GM19468 (cell line): ENCODE results near the gene QSOX1.
"Not testable (repeated sequence)": the region's sequence is repeated elsewhere in the genome, so short reads cannot be mapped to it uniquely, and the experiment has no call there.

Experiments
- ATAC-seq: cut with Tn5 transposase; IDR thresholded peaks from one replicate; pipeline ENCODE4 v1.9.1; 2021; ENCODE audit warnings: mild to moderate bottlenecking, moderate library complexity, moderate number of reproducible peaks; ENCODE audit not compliant: unreplicated experiment; ENCODE audit errors: extremely low read depth

The QSOX1 gene, protein sequence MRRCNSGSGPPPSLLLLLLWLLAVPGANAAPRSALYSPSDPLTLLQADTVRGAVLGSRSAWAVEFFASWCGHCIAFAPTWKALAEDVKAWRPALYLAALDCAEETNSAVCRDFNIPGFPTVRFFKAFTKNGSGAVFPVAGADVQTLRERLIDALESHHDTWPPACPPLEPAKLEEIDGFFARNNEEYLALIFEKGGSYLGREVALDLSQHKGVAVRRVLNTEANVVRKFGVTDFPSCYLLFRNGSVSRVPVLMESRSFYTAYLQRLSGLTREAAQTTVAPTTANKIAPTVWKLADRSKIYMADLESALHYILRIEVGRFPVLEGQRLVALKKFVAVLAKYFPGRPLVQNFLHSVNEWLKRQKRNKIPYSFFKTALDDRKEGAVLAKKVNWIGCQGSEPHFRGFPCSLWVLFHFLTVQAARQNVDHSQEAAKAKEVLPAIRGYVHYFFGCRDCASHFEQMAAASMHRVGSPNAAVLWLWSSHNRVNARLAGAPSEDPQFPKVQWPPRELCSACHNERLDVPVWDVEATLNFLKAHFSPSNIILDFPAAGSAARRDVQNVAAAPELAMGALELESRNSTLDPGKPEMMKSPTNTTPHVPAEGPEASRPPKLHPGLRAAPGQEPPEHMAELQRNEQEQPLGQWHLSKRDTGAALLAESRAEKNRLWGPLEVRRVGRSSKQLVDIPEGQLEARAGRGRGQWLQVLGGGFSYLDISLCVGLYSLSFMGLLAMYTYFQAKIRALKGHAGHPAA

DNA sequence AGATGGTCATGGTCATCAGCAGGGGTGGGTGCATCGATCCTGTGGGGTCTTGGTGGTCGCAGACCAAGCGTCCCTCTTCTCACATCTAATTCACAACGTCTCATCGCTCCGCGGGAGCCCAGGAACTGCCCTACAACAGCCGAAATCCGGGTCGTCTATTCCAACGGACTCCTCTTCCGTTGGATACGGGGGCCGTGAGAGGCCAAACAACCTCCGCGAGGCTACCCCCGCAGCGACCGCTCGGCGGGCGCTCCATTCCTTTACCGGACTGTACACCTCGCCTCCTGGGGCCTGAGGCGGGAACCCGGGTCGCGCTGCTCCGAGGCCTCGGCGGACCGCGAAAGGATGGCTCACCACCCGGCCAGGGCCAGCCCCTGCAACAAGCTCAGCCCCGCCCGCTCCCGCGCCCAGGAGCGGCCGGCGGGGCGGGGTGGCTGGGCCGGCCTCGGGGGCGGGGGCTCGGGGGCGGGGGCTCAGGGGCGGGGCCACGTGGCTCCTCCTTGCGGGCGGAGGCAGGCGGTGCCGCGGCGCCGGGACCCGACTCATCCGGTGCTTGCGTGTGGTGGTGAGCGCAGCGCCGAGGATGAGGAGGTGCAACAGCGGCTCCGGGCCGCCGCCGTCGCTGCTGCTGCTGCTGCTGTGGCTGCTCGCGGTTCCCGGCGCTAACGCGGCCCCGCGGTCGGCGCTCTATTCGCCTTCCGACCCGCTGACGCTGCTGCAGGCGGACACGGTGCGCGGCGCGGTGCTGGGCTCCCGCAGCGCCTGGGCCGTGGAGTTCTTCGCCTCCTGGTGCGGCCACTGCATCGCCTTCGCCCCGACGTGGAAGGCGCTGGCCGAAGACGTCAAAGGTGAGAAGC lies at the start of gene QSOX1:
TSS of gene QSOX1 (plus strand) at position 545 of the 857 bp plus-strand sequence. CDS start at position 584, 39 bp downstream.
- peak; percentile 91 for ATAC-seq

DNA sequence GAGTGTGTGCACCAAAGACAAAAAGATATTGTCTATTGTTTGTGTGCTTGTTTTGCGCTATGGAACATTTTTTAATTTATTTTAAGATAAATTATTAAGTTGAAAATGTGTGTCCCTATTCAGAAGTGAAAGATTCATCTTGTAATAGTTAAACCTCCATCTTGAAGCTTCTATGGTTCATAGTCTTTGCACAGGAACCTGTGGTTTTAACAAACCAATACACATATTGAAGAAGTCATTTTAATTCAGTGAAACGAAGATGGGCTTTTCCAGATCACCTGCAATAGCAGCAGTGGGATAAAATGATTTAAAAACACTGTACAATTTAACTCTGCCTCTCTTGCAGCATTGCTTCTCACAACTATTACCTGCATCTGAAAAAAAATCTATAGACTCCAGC lies 42.6 kb upstream of the QSOX1 start:
- no peak for ATAC-seq

DNA sequence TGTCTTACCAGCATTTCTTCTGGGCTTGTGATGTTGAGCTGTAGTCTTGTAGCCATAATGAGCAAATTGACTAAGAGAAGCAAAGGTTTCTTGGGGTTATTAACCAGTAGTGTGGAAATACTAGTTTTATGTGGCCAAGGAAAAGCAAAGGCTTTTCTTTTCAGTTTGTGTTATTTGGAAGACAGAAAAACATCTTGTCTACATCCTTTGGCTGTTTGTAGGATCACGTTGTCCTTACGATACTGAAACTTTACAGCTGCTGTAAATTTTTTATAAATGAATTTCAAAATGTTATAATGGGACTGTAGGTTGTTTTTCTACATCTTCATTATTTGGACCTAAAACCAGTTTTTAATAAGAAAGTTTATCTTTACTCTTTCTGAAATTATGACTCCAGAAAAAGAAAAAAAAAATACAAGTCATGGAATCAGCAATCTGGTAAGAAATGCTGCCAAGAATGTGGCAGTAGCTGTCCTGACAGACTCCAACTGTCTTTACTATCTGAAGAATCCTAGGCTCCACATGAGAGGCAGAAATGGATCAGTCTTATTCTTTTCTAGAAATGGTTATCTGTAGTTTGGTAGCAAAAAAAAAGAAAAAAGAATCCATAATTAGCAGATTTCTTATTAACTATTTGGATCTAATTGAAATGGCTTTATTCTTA lies 41.6 kb upstream of the QSOX1 start:
- no peak for ATAC-seq

DNA sequence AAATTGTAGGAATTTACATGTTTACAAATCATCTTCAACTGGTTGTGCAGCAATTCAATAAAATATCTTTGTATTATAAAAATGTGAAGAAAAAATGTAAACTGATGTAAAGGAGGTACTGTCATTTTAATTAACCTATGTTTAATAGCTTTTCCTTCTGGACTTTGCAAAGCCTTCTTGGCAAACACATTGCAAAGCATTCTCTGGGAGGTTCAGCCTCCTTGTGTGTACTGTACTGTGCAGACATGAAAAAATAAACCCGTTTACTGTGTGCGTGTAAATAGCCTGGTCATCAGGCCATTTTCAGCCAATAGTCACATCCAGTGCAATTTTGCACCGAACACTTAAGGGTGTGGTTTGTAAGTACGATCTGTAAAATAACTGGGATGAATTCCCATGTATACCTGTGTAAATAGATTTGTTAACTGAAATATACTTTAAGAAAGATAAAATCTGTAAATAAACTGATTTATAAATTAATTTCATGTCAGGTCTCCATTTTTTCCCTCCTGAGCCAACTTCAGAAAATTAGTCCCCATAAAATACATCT lies 40.2 kb upstream of the QSOX1 start:
- no peak for ATAC-seq

DNA sequence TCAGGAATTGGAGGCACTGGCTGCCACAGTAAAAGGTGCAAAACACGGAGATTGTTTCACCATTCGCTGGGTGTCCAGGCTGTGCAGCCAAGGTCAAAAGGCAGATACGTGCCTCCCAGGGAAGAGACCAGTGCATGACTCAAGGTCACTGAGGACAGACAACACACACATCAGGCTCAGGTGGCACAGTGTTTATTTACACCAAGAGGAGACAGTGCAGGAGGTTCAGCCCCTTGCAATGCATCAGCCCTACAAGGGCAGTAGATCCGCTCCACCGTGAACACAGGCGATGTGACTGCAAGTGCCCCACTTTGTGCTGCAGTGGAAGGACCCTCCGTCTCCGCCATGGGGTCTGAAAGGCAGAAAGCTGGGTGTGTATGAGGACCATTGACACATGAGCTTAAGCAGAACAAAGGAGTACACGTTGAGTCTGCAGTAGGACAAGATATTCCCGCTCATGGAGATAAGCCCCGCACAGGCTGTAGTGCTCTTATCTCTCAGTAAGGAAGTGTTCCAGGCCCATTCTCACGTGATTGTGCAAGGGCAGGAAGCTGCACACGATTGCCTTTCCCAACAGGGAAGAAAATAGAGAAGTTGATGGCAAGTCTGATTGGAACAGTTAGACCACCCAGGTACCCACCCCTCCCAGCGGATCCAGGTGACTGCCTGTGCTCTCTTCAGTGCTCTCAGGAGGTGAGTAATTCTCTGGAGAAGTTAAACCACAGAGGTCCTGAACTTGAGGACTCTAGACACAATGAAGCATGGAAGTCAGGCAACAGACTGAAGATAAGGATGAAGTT lies 37.5 kb upstream of the QSOX1 start:
- no peak for ATAC-seq

DNA sequence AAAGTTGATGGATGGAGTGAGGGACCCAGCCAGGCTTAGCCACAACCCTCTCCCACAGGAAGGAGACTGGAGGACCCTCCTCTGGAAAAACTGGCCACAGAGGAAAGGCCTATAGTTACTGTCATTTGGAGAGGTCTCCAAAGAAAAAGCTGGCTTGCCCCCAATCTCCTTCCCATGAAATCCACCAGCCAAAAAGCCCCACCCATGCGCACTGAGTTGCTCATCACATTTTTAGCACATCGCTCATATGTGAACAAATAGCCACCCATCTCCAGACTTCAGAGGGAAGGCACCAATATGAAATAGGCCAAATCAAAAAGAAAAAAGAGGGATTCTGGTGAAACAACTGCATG lies 36.9 kb upstream of the QSOX1 start:
- no peak for ATAC-seq

DNA sequence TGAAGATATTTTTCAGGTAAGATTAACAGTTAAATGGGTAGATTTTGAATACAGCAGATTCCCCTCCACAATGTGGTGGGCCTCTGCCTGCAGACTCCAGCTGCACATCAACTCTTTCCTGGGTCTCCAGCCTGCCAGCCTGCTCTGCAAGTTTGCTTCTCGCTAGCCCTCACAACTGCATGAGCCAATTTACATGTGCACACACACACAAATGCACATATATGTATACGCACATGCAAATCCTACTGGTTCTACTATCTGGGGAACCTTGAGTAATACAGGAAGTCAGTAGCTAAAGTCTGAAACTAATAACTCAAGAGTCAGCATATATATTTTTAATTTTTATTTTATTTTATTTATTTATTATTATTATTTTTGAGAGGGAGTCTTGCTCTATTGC lies 34.8 kb upstream of the QSOX1 start:
- ATAC-seq: no peak

DNA sequence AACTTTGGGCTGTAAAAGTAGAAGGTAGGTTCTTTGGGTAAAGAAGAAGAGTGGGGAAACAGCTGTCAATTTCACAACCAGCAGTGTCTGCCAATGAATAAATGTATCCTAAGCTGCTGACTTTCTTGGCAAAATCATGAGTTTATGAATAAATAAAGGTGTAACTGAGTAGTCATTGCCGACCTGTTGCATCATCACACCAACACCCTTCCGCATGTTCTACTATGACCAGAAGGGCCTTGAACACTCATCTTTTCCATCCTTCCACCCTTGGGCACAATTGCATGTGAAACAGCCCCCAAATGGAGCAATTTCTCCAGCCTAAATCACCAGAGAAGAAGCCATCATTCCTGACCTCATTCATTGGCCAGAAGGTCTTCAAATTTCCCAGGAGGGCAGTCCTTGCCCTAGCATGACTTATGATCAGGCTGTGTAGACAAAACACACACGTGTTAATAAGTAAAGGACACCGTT lies 31.2 kb upstream of the QSOX1 start:
- no peak for ATAC-seq

DNA sequence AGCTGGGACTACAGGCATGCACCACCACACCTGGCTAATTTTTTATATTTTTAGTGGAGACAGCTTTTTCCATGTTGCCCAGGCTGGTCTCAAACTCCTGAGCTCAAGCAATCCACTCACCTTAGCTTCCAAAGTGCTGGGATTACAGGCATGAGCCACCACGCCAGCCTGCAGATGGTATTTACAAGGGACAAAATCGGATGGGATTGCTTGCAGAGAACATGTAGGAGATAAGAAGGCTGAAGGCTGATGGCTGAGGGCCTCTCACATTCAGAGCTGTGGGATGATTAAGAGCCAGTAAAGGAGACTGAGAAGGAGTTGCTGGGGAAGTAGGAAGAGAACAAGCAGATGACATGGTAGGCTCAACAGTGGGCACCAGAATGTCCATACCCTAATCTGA lies 24.0 kb upstream of the QSOX1 start:
- ATAC-seq: no peak

DNA sequence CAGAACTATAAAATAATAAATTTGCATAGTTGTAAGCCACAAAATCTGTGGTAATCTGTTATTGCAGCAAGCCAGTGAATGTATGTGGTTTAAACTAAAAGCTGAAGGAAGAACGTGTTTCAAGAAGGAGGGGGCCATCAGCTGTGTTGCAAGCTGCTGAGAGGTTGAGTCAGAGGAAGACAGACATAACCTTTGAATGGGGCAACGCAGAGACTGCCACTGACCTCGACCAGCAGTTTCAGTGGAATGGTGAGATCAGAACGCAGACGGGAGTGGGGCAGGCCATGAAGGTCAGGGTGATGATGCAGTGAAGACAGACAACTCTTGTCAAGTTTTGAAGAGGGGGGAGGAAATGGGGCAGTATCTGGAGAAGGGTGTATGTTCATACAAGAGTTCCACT lies 23.2 kb upstream of the QSOX1 start:
- no peak for ATAC-seq

DNA sequence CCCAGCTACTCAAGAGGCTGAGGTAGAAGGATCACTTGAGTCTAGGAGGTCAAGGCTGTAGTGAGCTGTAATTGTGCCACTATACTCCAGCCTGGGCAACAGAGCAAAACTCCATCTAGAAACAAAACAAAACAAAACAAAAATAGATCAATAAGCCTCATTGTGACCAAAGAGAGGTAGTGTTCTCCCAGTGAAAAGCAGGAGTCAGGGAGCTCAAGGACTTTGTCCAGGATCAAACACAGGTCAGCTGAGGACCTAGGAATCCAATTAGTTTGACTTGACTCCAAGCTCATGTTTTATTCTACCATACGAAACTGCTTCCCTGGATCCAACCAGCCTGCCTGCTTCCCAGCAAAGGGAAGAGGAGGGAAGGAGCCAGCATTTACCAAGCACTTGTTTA lies 21.5 kb upstream of the QSOX1 start:
- no peak for ATAC-seq

DNA sequence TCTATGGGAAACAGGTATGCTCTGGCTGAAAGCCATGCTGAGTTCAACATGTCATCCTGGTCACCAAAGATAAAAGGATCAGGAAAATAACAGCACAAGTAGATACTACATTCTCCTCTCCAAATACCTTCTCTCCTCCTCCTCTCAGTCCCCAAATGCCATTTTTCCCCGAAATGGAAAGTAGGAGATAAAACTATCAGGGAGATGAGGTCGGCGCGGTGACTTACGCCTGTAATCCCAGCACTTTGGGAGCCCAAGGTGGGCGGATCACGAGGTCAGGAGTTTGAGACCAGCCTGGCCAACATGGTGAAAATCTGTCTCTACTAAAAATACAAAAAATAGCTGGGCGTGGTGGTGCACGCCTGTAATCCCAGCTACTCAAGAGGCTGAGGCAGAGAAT lies 21.0 kb upstream of the QSOX1 start:
- not testable (repeated sequence) for ATAC-seq

DNA sequence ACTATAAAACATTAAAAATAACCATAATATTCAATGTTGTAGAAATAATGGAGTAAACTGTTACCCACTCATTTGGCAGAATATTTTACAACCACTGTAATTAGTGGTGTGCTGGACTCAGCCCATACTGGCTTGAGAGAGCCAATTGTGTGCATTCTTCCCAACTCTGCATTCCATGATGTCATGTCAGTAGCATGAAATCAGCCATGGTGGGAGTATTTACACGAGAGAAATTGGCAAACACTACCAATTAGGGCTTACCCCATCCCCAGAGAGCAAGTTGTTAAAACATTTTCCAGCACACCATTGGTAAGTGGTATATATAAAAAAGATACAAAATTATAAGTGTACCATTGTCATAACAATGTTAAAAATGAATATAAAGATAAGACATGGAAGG lies 19.1 kb upstream of the QSOX1 start:
- ATAC-seq: no peak

DNA sequence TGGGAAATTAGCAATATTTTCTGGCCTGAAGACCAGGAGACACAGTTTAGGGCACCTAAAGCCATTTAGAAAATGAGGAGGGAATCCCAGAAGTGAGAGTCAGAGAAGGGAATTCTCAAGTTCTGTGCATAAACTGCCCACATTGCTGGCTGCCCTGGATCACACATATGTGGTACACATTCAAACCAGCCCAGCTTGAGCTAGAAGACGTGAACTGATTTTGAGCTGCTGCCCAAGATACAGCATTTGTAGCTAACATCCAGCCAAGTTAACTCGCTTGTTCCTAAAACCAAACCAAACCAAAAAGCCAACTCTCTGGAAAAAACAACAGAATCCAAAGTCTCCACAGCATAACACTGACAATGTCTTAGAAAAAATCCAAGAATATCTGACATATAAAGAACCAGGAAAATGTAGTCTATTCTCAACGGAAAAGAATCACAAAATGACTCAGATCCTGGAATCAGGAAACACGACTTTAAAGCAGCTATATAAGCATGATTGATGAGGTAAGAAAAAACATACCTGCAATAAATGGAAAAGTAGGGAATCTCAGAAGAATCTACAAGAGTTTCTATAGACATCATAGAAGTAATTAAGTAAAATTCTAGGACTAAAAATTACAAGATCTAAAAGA lies 18.2 kb upstream of the QSOX1 start:
- no peak for ATAC-seq

DNA sequence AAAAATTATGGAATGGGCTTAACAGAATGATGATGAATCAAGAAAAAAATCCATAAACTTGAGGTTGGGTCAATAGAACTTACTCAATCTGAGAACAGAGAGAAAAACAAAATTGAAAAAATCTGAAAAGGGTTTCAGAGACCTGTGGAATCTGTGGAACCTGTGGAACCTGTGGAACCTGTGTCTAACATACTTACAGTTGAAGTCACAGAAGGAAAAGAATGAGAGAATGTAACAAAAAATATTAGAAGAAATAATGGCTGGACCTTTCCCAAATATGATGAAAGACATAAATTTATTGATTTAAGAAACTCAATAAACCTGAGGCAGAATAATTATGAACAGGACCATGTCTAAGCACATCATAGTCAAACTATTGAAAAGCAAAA lies 17.7 kb upstream of the QSOX1 start:
- ATAC-seq: no peak

DNA sequence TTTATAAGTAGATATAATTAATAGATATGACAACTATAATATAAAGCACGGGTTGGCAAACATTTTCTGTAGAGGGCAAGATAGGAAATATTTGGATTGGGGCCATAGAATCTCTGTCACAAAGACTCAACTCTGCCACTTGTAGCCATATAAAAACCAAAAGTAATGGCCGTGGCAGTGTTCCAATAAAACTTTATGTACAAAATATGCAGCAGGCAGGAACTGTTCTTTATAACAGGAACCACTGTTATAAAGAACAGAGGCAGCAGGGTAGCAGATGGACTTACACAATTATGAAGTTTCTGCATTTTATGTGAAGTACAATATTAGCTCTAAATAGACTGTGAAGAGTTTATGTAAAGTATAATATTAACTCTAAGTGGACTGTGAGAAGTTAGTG lies 16.9 kb upstream of the QSOX1 start:
- no peak for ATAC-seq

DNA sequence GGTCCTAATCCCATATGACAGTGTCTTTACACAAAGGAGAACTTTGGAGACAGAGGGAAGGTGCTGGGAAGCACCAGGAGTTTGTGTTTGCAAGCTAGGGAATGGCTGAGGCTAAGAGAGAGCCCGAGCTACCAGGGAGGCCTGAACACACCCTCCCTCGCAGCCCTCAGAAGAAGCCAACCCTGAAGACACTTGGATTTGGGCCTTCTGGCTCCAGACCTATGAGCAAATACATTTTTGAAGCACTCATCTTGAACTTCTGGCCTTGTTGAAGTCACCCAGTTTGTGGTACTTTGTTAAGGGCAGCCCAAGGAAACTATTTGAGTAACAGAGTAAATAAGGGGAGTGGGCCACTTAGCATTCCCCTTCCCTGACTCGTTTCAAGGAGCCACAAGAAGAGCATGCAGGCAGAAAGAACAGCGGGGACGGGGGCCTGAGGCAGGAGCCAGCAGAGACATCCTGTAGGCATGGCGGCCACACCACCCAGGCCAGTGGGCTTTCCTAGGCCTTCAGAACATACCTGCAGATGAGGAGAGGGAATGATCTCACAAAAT lies 13.2 kb upstream of the QSOX1 start:
- ATAC-seq: no peak

DNA sequence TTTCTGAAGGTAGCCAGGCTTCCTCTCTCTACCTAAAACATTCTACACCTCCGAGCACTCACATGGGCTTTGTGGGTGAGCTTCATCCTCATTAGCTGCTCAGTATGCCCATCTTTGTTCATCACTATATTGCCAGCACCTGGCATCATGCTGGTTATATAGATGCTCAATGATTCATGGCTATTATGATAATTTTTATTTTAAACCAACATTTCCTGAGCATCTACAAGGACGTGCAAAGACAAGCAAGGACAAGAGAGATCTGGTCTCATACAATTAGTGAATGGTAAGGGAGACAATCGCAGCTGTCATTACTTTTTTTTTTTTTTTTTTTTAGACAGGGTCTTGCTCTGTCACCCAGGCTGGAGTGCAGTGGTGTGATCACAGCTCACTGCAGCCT lies 11.3 kb upstream of the QSOX1 start:
- no peak for ATAC-seq
